GM12891 (cell line): Measurements from ENCODE around the gene MX1.

Experiments used
- POLR2A ChIP-seq: IDR thresholded peaks from 2 replicates; pipeline ENCODE4 v1.6.1; 2011; ENCODE audit warnings: low read depth, low read length, control low read depth
- SPI1 ChIP-seq: IDR thresholded peaks from 2 replicates; pipeline ENCODE4 v1.6.1; 2011; ENCODE audit warnings: low read depth, low read length, control low read depth

DNA sequence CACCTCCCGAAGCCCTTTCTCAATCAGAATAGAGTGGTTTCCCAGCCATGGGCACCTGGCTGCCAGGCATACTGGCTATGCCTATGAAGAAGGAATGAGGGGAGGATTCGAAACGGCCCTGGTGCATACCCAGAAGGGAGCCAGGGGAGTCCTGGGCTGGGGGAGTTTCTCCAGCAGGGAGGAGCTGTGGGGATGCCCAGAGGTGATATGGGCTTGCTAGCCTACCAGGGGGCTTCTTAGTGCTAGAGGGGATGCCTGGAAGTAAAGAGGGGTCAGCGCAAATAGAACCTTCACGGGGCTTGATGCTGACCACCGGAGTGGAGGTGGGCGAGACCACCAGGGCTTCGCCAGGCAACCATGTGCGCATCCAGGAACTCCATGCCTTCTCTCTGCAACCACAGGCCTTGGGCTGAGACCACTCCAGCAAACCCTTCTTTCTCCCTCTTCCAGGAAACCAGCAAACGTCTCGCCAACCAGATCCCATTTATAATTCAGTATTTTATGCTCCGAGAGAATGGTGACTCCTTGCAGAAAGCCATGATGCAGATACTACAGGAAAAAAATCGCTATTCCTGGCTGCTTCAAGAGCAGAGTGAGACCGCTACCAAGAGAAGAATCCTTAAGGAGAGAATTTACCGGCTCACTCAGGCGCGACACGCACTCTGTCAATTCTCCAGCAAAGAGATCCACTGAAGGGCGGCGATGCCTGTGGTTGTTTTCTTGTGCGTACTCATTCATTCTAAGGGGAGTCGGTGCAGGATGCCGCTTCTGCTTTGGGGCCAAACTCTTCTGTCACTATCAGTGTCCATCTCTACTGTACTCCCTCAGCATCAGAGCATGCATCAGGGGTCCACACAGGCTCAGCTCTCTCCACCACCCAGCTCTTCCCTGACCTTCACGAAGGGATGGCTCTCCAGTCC is 18.2 kb upstream of the MX1 start:
- no peak for TF ChIP-seq SPI1
- no peak for TF ChIP-seq POLR2A
